H1 (cell line): ENCODE results near the gene GAK.
"Not testable (repeated sequence)": the region's sequence is repeated elsewhere in the genome, so short reads cannot be mapped to it uniquely, and the experiment has no call there.

ENCODE experiments used
- CBX5 ChIP-seq: fragments of 300-800, 300-1000 bp; sonication (generic); IDR thresholded peaks from 2 replicates; pipeline ENCODE4 v1.7.1; 2016; ENCODE audit warnings: antibody characterized with exemption, low read length, low read depth
- CHD2 ChIP-seq: IDR thresholded peaks from 2 replicates; pipeline ENCODE4 v1.6.1; 2012; ENCODE audit warnings: low read length, improper control_type of control experiment
- CTCF ChIP-seq, 3 experiments: IDR thresholded peaks; 1 replicate in 2 of 3; 2 replicates in 1 of 3; pipeline versions ENCODE4 v1.5.1 to v1.6.1; 2011; ENCODE audit warnings: low read length in 3 of 3, mild to moderate bottlenecking in 3 of 3, inconsistent platforms in 2 of 3, low read depth in 1 of 3, moderate library complexity in 1 of 3; ENCODE audit not compliant: insufficient read depth in 1 of 3; ENCODE audit errors: control extremely low read depth in 1 of 3
- EZH2 ChIP-seq: fragments of 200-600 bp; sonication (generic); IDR thresholded peaks from 2 replicates; pipeline ENCODE4 v1.7.1; 2012; ENCODE audit warnings: low read depth, mild to moderate bottlenecking, moderate library complexity, low read length, inconsistent platforms; ENCODE audit not compliant: severe bottlenecking
- GABPA ChIP-seq: IDR thresholded peaks from 2 replicates; pipeline ENCODE4 v1.6.1; 2011; ENCODE audit warnings: mild to moderate bottlenecking, low read length, moderate library complexity, borderline replicate concordance; ENCODE audit not compliant: insufficient read depth
- JUN ChIP-seq: IDR thresholded peaks from 2 replicates; pipeline ENCODE4 v1.6.1; 2011; ENCODE audit warnings: low read depth, mild to moderate bottlenecking, improper control_type of control experiment, low read length
- KDM5A ChIP-seq: fragments of 200-600 bp; IDR thresholded peaks from 2 replicates; pipeline ENCODE4 v1.7.1; 2012; ENCODE audit warnings: mild to moderate bottlenecking, low read length, inconsistent platforms, mixed read lengths
- MAX ChIP-seq: IDR thresholded peaks from 2 replicates; pipeline ENCODE4 v1.6.1; 2012; ENCODE audit warnings: inconsistent platforms
- POLR2AphosphoS5 ChIP-seq: IDR thresholded peaks from 2 replicates; pipeline ENCODE4 v1.6.1; 2011; ENCODE audit warnings: low read depth, low read length
- SP1 ChIP-seq: IDR thresholded peaks from 2 replicates; pipeline ENCODE4 v1.6.1; 2011; ENCODE audit warnings: low read depth, low read length
- TAF1 ChIP-seq: IDR thresholded peaks from 2 replicates; pipeline ENCODE4 v1.6.1; 2011; ENCODE audit warnings: mild to moderate bottlenecking, low read depth, low read length
- TCF12 ChIP-seq: IDR thresholded peaks from 2 replicates; pipeline ENCODE4 v1.6.1; 2011; ENCODE audit warnings: low read depth, mild to moderate bottlenecking, low read length

DNA sequence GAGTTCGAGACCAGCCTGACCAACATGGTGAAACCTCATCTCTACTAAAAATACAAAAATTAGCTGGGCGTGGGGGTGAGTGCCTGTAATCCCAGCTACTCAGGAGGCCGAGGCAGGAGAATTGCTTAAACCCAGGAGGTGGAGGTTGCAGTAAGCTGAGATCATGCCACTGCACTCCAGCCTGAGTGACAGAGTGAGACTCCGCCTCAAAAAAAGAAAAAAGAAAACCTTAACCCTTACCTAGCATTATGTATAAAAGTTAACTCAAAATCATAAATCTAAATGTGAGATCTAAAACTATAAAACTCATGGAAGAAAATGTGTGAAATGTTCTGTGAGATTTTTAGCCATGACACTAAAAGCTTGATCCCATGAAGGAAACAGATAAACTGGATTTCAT, 7.4 kb upstream of the GAK start:
- TF ChIP-seq JUN; TCF12; TAF1; CHD2; CTCF (IDR thresholded peaks at IDR 0.05; ENCODE audit: control extremely low read depth in 1 of 3, insufficient read depth in 1 of 3, low read depth in 1 of 3, low read length in 3 of 3); CBX5; MAX; EZH2; POLR2AphosphoS5; GABPA; SP1; KDM5A: not testable (repeated sequence)
